GM19099 (cell line): ENCODE data around the gene AGRP.

Experiments used
- POLR2A ChIP-seq: IDR thresholded peaks from 3 replicates; pipeline ENCODE4 v1.6.1; 2011; ENCODE audit warnings: low read depth; ENCODE audit not compliant: insufficient read length; ENCODE audit errors: extremely low read depth

The AGRP gene

DNA sequence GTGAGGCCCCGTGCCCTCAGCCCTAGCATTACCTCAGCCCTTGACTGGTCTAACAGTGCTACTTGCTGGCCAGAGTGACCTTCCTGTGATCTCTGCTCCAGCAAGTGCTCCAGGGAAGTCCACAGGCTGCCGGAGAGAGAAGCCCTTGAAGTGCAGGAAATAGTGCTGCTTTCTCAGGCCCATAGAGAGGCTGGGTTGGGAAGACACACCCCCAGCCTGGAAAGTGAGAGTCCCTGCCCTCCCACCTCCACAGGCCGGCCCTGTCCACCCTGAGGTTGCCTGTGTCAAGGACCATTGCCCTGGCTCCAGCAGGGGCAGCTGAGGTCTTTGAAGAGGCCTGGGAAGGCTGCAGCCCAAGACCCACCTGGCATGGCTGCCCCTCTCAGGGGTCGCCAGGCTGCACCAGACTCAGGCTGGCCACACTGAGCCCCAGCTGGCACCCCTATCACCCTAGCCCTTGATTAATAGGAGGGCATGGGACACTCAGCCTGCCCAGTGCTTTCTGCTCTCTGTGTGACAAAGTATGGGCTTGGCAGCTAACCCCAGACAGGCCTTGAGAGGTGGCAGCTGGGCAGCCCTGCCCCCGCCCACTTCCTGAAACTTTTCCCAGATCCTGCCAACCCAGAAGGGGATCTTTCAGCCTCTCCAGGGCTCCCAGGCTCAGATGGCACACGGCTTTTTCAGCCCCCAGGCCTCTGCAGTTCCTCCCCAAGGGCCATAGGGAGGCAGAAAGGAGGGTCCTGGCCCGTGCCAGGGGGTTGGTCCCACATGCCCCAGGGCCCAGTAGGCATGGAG, 24.1 kb downstream of the AGRP start:
- TF ChIP-seq POLR2A, result no peak

- TF ChIP-seq POLR2A, result no peak
These were observed 25.2 kb downstream of the AGRP start for GRCh38 chr16:67458121-67458641.

GRCh38 chr16:67457611-67458010, 25.7 kb downstream of the AGRP start:
- no peak for TF ChIP-seq POLR2A

GRCh38 chr16:67456391-67457081, 26.8 kb downstream of the AGRP start:
- TF ChIP-seq POLR2A, result no peak

DNA sequence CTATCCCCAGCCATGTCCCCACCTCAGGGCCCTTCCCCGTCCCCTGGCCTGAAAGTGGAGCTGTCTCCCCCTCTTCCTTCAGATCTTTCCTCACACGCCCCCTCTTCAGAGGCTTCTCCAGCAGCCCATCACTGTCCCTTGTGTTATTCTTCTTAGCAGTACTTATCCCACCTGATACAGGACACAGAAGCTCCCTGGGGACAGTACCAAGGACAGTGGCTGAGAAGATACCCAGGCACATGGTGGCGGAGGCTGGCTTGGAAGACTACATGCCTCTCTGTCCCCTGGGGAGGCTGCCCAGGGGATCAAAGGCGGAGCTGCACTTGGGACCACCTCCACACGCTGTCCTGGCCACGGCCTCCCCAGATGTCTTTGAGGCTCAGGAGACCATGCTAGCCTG, 28.5 kb downstream of the AGRP start:
- no peak for TF ChIP-seq POLR2A

- TF ChIP-seq POLR2A, result no peak
These were observed 29.2 kb downstream of the AGRP start for GRCh38 chr16:67454104-67454503.

DNA sequence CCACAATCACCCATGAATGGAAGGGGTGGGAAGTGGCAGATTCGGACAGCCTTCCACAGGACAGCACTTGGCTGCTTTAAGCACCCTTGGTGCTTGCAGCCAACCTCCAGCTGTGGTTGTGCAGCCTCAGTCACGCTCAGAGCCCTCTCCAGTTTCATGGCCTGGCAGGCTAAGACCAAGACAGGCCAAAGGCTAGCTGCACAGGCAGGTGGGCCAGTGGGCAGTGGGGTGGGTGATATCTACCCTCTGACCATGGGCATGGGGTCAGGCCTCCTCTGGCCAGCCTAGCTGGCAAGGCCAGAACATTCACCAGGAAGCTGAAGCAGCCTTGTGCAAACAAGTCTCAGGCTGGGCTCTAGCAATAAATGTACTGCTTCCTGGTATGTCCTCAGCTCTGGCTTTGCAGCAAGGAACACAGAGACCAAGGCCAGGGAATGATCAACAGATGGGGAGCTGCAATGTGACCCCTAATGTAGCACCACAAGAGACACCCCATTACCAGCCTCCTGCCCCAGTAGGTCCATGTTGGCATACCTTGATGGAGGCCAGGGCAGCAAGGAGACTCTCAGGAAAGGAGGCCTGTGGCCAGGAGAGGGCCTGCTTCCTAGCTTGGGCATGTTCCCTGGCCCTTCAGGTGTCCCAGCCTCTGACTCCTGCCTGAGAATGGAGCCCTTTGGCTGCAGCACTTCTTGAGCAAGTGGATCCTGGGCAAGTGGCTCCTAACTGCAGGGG, 31.5 kb downstream of the AGRP start:
- no peak for TF ChIP-seq POLR2A

DNA sequence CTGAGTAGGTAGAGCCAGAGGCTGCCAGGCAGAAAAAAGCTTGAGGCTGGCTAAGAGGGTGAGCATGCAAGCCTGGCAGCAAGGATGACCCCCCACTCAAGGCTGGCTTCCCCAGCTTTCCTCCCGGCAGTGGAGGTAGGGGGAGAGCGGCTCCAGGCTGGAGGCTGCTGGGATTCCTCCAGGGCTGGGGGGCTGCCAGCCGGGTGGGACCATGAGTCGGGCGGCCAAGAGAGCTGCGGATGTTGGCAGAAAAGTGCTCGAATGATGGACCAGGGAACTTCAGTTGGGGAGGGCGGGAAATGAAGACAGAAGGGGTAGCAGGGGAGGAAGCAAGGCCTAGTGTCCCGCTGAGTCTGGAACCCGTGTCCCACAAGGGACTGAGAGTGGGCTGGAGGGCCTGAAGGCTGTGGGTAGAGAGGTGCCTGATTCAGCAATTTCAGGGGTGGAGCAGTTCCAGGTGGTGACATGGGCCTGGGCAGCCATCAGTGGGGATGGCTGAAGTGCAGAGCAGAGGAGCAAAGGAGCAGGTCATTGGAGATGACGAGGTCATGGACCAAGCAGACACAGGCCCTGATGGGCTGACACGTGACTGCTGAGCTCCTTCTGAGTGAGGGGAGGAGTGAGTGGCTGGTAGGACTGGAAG, 32.2 kb downstream of the AGRP start:
- no peak for TF ChIP-seq POLR2A

- no peak for TF ChIP-seq POLR2A
These were observed 33.6 kb downstream of the AGRP start for GRCh38 chr16:67449739-67450138.

DNA sequence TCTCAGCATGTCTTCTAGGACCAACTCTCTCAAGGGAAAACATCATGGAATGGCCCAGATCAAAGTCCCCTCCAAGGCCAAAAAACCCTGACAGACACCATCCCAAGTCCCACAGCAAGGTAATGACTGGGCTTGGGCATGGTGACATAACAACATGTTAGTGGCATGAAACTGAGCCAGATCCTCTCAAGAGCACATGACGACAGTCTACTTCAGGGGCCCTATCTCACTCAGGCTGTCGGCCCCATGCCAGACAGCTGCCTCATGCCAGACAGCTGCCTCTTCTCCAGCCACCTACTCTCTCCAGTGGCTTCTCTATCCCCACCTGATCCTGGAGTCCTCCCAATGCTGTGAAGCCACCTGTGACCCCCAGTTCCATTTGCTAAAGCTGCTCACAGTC, 34.0 kb downstream of the AGRP start:
- TF ChIP-seq POLR2A, result no peak

- no peak for TF ChIP-seq POLR2A
These were observed 34.8 kb downstream of the AGRP start for GRCh38 chr16:67448580-67448979.

DNA sequence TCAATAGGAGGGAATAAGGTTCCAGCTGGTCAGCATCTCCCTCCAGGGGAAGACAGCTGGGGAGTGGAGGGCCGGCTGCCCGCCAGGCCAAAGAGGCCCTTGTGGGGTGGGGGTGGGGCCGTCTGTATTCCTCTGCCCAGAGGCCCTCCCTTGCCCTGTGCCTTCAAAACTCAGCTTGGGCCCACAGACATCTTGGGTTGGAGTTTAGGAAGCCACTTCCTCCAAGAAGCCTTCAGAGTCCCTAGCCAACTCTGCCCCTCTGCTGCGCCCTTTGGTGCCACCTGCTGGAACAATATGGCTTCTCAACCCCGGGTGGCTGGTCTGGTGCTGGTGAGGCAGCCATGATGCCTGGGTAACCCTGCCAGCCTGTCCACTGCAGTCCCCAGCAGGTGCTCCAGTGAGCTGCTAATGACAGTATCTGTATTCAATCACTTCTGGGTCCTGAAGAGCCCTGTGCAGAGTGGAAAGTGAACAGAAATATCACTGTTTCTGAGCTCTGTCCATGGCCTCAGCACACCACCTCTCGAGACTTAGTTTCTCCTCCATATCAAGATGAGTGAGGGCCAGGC, 35.8 kb downstream of the AGRP start:
- TF ChIP-seq POLR2A, result no peak

DNA sequence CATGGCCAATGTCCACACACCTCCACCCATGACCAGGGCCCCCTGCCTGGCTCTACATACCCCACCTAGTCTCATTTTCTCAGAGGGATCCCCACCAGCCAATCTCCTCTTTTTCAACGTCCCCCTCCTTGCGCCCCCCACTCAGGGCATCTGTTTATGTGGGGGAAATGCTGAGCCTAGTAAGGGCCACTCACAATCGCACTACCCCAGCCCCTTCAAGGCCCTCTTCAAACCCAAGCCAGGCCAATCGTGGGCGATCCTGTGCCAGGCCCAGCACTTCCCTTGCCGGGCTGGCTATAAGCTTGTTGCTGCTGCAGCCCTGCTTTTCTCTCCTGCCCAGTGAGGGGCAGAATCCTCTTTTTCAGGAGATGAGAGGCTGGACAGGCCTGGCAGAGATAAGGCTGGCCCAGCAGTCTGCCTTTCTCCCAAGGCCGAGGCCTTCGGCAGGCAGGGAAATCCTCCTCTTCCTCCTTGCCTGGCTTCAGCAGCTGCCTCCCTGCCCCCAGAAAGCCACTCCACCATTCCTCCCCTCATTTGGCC, 36.3 kb downstream of the AGRP start:
- TF ChIP-seq POLR2A, result no peak
